ENCODE data around the gene TOR4A. TPM values are rescaled to one million over a fixed set of nuclear protein-coding genes. Genes with fewer than 3 reads are reported as not detected.
A peak's percentile ranks its signal among the peaks of the same experiment; 100 is the strongest.

The TOR4A gene
- total RNA-seq, 2 donors from 2014 or later = 4.9 to 11.5 TPM

DNA sequence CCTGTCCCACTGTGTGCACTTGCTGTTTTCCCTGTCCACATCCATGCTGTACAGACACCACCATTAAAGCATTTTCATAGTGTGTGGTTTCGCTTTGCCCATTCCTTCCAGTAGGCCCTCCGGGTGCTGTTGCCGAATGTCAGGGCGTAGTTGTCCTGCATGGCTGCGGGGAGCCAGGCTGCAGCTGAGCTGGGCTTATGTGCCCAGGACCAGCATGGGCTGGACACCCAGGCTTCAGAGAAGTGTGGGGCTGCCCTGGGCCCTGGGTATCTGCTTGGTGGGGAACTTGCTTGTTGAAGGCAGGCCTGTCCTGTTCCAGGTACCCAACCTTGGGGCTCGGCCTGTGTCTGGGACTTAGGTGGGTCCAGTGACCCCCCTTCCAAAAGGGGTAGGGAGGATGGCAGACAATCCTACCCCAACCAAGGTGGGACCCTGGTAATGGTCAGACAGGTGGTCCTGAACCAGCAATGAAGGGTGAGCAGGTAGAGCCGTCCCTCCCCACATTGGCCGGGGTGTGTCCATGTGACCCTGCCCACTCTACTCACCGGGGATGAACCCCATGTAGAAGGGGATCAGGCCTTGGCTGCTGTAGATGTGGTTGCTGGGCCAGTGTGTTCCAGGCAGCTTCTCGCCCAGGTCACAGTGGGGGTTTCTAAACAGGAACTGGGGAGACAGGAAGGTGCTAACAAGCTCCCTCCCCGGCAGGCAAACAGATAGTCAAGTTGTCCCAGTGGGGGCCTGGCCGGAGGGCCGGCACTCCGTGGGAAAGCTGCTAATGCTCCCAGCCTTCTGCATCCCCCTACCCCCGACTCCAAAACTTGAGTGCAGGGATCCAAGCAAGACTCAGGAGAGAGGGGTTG, 33.7 kb upstream of the TOR4A start:
- Mint-ChIP-seq H3K36me3 (ENCODE audit: low read depth) (peaks cover 34% of the 10 kb centered on the region), H3K4me3 (peak overlapping the region; percentile 4), H3K9me3 (no peaks in the 10 kb centered on the region), H3K27ac (no peak overlapping the region), H3K4me1 (peaks cover 5% of the 10 kb centered on the region), H3K27me3 (no peaks in the 10 kb centered on the region)
- no peak for ATAC-seq (replicated peaks)

DNA sequence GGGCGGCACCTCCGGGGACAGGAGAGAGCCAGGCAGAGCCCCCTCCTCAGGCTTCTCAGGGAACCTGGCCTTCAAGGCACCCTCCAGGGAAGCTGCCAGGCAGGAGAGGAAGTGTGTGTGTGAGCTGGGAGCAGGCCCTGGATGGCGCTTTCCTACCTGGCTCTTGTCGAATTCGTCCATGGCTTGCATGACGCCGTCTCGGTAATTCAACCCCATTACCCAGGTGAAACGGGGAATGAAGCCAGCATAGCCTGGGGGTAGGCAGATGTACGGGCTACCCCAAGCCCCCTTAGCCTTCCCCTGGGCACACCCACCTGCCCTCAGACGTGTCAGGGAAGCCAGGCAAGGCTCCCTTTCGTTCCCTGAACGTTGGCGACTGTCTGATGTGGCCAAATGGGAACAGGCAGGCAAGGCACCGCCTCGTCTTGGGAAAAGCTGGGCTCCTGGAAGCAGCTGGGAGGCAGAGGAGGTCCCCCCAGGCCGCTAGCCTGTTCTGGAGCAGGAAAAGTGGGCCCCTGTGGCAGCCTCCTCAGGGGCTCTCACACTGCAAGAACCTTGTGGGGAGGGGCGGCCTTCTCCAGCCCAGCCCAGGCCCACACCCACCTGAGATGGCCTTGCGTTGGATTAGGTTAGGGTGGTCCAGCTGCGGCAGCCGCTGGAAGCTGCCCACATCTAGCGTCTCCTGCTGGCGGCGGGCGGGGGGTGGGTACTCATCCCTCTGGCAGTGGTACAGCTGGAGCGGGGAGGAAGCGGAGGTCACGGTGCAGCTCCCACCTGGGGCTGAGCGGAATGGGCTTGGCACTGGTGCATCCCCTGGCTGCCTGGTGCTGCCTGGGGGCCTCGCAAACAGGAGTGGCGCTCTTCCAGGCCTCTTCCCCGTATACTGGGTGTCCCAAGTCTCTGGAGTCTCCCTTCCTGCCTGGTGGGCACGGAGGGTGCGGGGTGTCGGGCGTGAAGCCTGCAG, 32.8 kb upstream of the TOR4A start:
- H3K4me3 Mint-ChIP-seq = no peak overlapping the region
- H3K27ac Mint-ChIP-seq = no peak overlapping the region
- peaks cover 34% of the 10 kb centered on the region for H3K36me3 Mint-ChIP-seq (ENCODE audit: low read depth)
- no peak for ATAC-seq (replicated peaks)
- H3K4me1 Mint-ChIP-seq = peaks cover 5% of the 10 kb centered on the region
- H3K9me3 Mint-ChIP-seq = no peaks in the 10 kb centered on the region
- no peaks in the 10 kb centered on the region for H3K27me3 Mint-ChIP-seq

DNA sequence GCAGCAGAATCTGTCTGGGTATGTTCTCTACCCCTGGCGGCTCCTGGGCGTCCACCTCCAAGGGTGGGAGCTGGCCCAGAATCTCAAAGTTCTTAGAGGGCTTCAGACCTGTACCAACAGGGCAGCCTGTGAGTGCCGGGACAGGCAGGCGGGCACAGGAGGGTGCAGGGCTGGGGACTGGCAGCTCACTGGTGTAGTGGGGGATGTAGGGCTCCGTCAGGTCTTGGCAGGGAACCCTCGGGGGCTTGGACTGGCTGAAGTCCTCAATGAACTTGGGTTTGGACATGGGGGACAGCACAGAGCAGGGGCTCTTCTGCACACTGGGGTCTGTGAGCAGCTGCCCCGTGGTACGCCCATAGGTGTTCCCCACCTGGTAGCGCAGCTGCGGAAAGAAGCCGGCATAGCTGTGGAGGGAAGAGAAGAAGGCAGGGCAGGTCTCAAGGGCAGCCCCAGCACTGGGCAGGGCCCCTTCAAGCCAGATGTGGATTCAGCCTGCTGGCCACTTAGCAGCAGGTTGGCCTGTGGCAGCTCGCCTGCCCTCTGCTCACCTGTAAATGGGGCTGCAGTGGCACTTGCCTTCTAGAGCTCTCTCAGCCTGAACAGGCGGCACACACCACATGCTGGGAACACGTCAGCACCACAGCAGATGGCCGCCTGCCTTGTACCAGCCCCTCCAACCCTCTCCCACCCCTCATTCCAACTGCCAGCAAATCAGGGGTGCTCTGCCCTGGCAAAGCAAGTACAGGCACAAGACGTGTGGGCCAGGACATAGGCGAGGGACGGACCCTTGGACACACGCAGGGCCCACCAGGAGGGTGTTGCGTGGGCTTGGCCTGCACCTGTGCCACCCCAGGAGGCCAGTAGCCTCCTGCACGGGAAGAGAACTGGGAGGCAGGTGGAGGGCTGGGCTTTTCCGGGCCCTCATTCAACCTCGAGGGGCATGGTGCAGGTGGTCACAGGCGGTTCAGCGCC, 31.8 kb upstream of the TOR4A start:
- Mint-ChIP-seq H3K4me1 (peaks cover 5% of the 10 kb centered on the region), H3K27ac (no peak overlapping the region), H3K4me3 (no peak overlapping the region), H3K9me3 (no peaks in the 10 kb centered on the region), H3K36me3 (ENCODE audit: low read depth) (peaks cover 33% of the 10 kb centered on the region), H3K27me3 (no peaks in the 10 kb centered on the region)
- ATAC-seq (replicated peaks) = no peak

DNA sequence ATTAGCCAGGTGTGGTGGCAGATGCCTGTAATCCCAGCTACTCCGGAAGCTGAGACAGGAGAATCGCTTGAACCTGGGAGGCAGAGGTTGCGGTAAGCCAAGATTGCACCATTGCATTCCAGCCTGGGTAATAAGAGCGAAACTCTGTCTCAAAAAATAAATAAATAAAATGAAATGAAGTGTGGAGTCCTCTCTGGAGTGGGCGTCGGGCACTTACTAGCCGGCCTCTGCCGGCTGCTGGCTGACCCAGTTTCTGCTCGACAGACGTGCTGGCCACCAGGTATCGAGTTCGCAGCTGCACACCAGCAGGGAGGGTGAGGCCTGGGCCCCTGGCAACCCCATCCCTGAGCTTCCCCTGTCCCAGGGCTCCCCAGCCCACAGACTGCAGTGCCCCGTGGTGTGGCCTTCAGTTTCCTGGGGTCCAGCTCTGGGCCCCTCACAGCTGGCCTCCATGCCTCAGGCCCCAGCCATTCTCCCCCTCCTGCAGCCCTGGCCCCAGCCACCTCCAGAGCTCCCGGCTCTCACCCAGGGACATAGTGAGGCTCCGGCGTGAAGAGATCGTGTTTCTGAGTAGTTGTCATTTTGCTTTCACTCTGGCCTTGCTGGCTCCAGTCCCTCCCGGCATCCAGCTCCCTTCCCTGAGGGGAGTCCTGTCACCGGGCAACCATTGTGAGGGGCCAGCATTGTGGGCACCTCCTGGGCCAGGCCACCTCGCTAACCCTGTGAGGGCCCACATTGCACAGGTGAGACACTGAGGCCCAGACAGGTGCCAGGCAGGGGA, 30.2 kb upstream of the TOR4A start:
- Mint-ChIP-seq H3K36me3 (ENCODE audit: low read depth) (peaks cover 21% of the 10 kb centered on the region), H3K9me3 (no peaks in the 10 kb centered on the region), H3K4me1 (no peaks in the 10 kb centered on the region), H3K4me3 (no peak overlapping the region), H3K27ac (no peak overlapping the region), H3K27me3 (no peaks in the 10 kb centered on the region)
- ATAC-seq (replicated peaks) = no peak

DNA sequence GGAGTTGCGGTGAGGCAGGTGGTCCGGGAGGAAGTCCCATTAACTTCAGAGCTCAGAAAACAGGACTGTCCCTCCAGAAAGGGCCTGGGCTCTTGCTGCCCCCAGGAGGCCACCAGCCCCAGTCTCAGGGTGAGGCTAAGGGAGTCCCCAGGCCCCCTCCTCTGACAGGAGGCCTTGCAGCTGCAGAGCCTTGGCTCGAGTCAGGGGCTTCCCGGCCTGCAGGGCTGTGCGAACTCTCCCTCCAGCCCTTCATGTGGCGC, 29.7 kb upstream of the TOR4A start:
- H3K27ac Mint-ChIP-seq = no peak overlapping the region
- H3K36me3 Mint-ChIP-seq (ENCODE audit: low read depth) = peaks cover 16% of the 10 kb centered on the region
- H3K9me3 Mint-ChIP-seq = no peaks in the 10 kb centered on the region
- no peak overlapping the region for H3K4me3 Mint-ChIP-seq
- H3K27me3 Mint-ChIP-seq = no peaks in the 10 kb centered on the region
- H3K4me1 Mint-ChIP-seq = no peaks in the 10 kb centered on the region
- no peak for ATAC-seq (replicated peaks)

DNA sequence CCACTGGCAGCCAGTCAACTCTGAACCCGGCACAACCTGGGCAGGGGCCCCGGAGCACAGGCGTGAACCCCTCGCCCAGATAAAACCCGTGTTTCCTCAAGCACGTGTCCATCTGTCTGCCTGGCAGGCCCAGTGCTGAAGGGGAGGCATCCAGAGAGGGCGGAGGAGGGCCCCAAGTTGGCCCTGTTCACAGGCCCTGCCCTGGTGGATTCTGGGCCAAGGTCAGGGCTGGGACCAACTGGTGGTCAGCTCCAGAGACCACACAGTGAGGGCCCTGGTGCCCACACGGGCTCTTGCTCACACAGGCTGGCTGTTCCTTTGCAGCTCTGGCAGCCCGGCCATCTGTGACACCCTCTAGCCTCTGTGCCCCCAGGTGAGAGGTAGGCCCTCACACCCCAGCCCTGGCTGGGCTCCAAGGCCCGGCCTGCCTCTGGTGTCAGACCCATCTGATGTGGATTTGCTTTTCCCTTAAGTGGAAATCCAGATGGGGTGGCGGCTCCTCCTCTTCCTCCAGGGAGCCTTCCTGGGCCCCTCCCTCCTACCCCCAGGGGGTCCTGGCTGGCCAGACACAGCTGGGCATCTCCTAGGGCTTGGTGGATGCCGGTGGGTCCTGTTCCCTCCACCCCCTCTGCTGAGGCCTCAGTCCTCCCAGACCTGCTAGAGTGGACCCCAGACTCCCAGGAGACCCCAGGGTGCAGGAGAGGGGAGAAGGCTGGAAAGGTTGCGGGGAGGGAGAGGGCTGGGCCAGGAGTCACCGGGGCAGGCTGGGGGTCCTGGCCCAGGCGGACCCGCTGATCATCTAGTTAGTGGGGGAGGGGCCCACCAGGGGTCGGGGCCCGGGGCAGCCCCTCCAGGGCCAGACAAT, 27.0 kb upstream of the TOR4A start:
- Mint-ChIP-seq H3K9me3 (no peaks in the 10 kb centered on the region), H3K27ac (no peak overlapping the region), H3K4me3 (no peak overlapping the region), H3K36me3 (ENCODE audit: low read depth) (peaks cover 6% of the 10 kb centered on the region), H3K27me3 (no peaks in the 10 kb centered on the region), H3K4me1 (peaks cover 4% of the 10 kb centered on the region)
- ATAC-seq (replicated peaks) = no peak

DNA sequence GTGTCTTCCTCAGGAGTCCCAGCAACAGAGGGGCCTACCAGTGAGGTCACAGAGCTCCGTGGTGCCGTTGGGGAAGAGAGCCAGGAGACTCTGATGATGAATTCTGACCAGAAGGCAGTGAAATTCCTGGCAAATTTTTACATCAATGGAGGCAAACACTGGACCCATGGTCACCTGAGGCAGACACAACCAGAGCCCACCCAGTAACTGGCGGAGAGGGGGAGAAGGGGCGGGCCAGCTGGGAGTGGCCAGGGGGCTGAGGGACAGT, 26.4 kb upstream of the TOR4A start, which contains the start of gene STPG3:
Gene STPG3 (plus strand): TSS at position 93 of the 268 bp plus-strand sequence. CDS start 1 bp downstream, at position 94.
- no peak within 1 kb of the TSS for H3K27ac Mint-ChIP-seq
- H3K9me3 Mint-ChIP-seq = no peaks in the 10 kb centered on the region
- H3K4me3 Mint-ChIP-seq = no peak within 1 kb of the TSS
- ATAC-seq (replicated peaks) = no peak
- peaks cover 4% of the 10 kb centered on the region for H3K4me1 Mint-ChIP-seq
- H3K36me3 Mint-ChIP-seq (ENCODE audit: low read depth) = peaks cover 7% of the 10 kb centered on the region
- H3K27me3 Mint-ChIP-seq = no peaks in the 10 kb centered on the region

DNA sequence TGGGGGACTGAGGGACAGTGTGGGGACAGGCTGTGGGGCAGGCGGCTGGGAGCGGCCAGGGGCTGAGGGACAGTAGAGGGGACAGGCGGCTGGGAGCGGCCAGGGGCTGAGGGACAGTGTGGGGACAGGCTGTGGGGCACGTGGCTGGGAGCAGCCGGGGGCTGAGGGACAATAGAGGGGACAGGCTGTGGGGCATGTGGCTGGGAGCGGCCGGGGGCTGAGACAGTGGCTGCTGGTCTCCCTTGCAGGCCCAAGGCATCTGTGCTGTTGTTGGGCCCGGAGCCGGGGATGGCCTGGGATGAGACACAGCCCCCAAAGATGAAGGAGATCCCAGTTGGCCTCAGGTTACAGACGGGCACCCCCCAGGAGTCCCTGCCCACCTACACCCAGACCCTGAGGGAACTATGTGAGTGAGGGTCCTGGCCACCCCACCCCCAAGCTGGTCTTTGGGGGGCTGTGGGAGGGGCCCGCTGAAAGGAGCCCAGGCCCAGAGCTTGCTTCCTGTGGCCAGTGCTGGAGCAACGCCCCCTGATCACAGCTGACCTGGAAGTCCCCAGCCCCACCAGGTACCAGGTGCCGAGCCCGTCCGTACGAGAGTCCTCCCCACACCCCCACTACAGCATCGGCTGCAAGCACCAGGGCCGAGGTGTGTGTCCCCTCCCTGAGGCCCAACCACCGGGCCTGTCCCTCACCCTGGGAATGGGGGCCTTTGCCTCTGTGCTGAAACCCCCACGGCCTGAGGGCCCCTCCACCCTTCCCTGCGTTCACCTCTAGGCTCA, 25.8 kb upstream of the TOR4A start:
- H3K4me1 Mint-ChIP-seq = peaks cover 4% of the 10 kb centered on the region
- H3K9me3 Mint-ChIP-seq = no peaks in the 10 kb centered on the region
- no peak overlapping the region for H3K27ac Mint-ChIP-seq
- no peak for ATAC-seq (replicated peaks)
- peaks cover 12% of the 10 kb centered on the region for H3K36me3 Mint-ChIP-seq (ENCODE audit: low read depth)
- no peak overlapping the region for H3K4me3 Mint-ChIP-seq
- H3K27me3 Mint-ChIP-seq = no peaks in the 10 kb centered on the region

DNA sequence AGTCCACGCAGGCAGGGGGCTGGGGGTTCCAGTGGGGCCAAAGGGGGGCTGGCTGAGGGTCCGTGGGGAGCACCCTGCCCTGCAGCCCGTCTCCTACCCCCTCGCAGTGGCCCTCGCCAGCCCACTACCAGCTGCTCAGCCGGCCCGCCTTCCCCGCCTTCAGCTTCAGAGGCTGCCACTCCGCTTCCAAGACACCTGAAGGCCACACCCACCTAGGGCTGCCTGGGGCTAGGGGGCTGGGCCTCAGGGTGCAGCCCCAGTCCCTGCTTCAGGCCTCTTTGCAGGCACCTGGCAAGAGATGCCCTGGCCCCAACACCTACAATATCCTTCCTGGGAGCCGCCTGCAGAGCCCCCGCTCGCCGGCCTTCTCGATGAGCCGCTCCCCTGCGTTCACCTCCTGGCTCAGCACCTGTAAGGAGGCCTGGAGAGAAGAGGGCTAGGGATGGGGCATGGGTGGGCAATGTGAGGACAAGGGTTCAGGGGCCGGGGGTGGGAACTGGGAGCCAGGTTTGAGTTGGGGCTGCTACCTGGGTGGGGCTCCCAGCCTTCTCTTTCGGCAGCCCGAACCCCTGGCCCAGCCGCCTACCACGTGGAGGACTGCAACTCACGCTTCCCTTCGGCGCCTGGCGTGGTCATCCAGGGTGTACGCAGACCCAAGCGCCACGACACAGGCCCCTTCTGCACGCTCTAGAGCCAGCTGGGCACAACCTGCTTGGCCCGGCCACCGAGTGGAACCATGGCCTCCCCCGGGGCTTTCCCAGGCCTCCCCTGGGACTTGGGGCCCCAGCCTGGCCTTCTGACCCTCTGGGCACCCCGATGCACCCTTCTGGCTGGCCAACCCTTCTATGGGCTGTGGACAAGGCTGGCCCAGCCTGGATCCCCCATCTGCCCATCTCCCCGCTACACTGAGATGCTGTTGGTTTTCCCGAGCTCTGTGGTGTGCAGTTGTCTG, 24.7 kb upstream of the TOR4A start:
- H3K27ac Mint-ChIP-seq = no peak overlapping the region
- H3K36me3 Mint-ChIP-seq (ENCODE audit: low read depth) = peaks cover 24% of the 10 kb centered on the region
- no peak for ATAC-seq (replicated peaks)
- no peaks in the 10 kb centered on the region for H3K9me3 Mint-ChIP-seq
- H3K4me1 Mint-ChIP-seq = peaks cover 4% of the 10 kb centered on the region
- no peak overlapping the region for H3K4me3 Mint-ChIP-seq
- no peaks in the 10 kb centered on the region for H3K27me3 Mint-ChIP-seq

DNA sequence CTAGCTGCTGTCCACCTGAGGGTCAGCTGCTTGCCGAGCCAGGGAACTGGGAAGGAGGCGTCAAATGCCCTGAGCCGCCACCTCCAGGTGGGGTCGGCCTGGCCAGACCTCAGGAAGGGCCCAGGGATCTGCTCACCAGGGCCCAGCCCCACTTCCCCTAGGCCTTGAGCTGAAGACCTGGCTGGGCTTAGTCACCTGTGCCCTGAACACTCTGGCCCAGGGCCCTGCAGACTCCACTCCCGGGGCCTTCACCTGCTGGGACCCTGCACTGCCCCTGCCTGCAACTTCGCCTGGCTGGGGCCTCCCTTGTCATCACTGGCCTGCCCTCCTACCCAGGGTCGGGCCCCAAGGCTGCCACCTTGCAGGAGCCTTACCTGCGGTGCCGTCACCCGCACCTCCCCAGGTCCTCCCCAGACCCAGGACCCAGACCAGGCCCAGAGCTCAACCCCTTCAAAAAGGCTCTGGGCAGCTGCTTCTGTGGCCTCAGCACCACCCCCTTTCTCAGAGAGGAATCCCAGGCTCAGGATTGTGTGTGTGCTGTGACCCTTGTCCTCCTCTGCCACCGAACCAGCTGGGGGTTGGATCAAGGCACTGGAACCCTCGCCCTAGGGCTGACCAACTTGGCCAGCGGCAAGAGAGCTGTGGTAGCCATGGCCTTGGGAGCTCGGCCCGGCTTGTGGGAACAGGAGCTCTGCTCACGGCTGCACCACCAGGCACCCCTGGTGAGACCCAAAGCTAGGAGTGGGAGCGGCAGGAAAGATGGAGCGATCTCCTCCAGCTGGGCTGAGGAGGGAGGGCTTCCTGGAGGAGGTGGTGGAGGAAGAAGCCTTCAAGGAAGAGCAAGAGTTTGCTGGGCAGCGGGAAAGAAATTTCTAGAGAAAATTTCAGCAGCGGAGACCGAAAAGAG, 23.6 kb upstream of the TOR4A start:
- no peaks in the 10 kb centered on the region for H3K9me3 Mint-ChIP-seq
- peak overlapping the region; percentile 85 for H3K4me3 Mint-ChIP-seq
- H3K36me3 Mint-ChIP-seq (ENCODE audit: low read depth) = peaks cover 35% of the 10 kb centered on the region
- H3K4me1 Mint-ChIP-seq = peaks cover 4% of the 10 kb centered on the region
- peak overlapping the region; percentile 76 for H3K27ac Mint-ChIP-seq
- ATAC-seq (replicated peaks) = no peak
- no peaks in the 10 kb centered on the region for H3K27me3 Mint-ChIP-seq

All from activated T-helper 17 cell treated with anti-CD3 and anti-CD28 coated beads, Interleukin-2, amount 50 U/mL, for 72 hours (primary cell).